Stimulated activated CD4-positive, alpha-beta T cell treated with anti-CD3 and anti-CD28 coated beads, Interleukin-12 subunit alpha, Interleukin-12 subunit beta, amount 100 ng/mL, for 48 hours (primary cell): ENCODE measurements around the gene AHDC1.
"Not testable (repeated sequence)": the region's sequence is repeated elsewhere in the genome, so short reads cannot be mapped to it uniquely, and the experiment has no call there.

Experiments used
- DNase-seq, 3 donors: peaks; one replicate each; pipeline ENCODE4 v3.0.0-alpha.2; 2020; ENCODE audit warnings: low read depth in 2 of 3, low spot score in 1 of 3

Gene AHDC1

GRCh38 chr1:27603681-27604578 is at the start of gene AHDC1:
AHDC1 (minus strand) TSS chr1:27604144; CDS start chr1:27552115, 52,029 bp downstream.
- DNase-seq: peak; percentile 78 to 90 (median 81)

- DNase-seq: no peak
These were observed 48.3 kb upstream of the AHDC1 start for GRCh38 chr1:27652111-27652864.

GRCh38 chr1:27650539-27651175 is 46.7 kb upstream of the AHDC1 start:
- DNase-seq: no peak

DNA sequence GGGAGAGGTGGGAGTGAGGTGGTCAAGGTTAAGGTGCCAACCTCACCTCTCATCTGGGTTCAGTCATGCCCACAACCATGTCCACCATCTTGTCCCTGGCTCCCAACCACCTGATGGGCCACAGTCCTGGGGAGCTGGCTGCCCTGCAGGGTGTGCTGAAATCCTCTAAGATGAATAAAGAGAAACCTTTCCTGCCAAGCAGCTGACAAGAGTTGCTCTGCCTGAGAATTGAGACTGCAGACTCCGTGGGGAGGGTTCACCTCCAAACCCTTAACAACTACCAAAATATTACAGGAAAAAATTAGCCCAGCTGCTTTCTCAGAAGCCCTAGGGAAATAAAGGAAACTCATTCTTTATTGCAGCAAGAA is 46.2 kb upstream of the AHDC1 start:
- no peak for DNase-seq

- no peak for DNase-seq
These were observed 45.3 kb upstream of the AHDC1 start for GRCh38 chr1:27649306-27649635.

GRCh38 chr1:27648602-27649305 is 44.8 kb upstream of the AHDC1 start:
- no peak for DNase-seq

DNA sequence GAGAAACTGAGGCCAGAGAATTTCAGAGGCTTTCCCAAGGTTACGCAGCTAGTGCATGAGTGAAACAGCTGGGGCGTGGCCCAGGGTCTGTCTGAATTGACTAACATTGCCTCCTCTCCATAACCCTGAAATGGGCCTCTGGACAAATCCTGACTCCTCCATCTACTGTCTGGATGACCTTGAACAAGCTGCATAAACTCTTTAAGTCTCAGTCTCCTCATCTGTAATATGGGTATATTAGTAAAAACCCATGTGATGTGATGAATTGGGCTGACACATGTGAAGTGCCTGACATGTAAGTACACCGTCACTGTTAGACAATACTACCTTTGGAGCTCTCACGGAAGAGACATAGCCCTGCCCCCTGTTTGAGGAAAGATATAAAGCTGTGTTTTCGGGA is 43.4 kb upstream of the AHDC1 start:
- DNase-seq: no peak

DNA sequence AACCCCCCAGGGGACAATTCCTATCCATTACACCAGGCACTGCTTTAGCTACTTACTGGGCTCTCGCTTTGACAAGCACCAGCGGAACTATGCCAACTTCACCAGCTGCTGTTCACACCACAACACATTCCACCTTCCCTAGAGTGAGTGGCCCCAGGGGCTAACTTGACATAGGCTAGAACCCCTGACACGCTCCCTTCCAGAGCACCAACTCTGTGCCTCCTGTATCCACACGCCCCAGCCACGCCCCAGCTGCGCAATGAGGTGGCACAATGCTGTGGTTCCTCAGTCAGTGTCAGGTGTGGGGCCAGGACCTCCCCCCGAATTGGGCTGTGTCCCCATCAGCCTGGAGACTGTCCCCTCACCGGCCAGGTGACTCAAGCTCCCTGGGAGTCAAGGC is 42.7 kb upstream of the AHDC1 start:
- DNase-seq: no peak

DNA sequence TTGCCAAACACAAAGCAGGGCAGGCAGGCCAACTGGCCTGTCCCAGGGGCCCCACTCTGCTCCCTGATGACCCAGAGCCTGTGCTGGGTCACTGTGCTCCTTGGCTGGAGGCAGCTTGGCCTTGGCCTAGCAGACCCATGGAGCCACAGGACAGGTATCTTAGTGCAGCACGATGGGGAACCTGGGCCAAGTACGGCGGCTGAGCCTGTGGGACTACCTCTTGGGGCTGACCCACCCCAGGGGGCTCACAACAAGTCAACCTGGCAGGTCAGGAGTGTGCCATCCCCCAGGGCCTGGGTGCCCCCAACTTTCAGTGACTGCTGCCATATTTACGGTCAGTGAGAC is 41.1 kb upstream of the AHDC1 start:
- DNase-seq: no peak

DNA sequence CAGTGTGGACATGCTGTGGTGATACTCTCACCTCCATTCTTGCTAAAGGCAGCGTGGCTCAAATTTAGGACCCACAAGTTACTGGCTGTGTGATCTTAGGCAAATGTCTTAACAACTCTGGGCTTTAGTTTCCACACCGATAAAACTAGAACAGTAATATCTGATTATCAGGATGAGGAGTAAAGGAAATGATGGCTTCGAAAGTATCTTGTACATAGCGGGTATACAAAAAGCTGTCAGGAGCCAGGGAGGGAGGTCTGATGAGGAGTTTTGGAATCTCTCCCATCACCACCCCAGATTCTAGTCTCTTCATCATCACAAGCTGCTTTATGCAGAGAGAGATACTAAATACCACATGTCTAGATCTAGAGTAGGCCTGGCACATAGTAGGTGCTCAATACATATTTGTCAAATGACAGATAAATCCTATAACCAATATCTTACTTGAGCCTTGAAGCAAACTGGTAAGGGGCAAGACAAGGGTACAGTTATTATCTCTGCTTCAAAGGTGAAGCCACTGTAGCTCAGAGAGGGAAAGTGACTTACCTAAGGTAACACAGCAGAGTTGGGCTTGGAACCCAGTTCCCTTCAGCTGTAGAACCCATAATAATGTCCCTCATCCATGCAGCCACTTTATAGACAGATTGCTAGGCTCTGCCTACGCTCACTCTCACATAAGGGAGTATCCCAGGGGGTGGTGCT is 40.6 kb upstream of the AHDC1 start:
- DNase-seq: no peak

DNA sequence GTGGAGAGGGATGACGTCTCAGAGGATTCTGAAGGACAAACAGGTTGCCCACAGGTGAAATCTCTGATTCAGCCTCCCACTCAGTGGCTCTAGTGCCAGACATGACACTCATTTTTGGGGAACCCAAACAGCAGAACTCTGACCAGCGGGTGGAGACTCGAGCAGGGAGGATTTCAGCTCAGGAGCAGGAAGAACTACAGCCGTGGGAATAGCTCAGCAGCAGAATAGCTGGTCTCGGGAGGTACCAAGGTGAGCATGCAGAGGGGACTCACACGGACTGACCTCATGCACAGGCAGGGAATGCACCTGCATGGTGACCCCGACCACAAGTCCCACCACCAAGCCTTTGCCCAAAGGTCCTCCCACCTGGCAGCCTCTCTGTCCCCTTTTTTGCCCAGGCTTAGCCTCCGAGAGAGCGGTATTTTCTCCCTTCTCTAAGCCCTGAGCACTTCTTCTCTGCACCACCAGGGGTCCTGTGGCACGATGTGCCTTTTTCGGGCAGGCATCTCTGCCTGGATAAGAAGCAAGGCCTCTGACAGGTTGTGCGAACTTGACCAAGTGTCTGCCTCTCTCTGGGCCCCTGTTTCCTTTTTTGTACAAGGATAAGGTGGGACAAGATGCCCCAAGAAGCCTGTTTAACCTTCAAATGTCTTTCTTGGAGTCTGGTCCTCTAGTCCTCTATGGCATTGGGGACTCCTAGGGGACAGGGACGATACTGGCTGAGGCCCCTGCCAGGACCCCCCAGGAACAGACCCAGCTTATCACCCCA is 39.8 kb upstream of the AHDC1 start:
- DNase-seq: peak in 2 of 3 donors; percentile 48 to 68

DNA sequence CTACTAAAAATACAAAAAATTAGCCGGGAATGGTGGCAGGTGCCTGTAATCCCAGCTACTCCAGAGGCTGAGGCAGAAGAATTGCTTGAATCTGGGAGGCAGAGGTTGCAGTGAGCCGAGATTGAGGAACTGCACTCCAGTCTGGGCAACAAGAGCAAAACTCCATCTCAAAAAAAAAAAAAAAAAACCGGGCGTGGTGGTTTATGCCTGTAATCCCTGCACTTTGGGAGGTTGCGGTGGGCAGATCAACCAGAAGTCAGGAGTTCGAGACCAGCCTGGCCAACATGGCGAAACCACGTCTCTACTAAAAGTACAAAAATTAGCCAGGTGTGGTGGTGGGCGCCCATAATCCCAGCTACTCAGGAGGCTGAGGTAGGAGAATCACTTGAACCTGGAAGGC is 36.6 kb upstream of the AHDC1 start:
- DNase-seq: not testable (repeated sequence)

DNA sequence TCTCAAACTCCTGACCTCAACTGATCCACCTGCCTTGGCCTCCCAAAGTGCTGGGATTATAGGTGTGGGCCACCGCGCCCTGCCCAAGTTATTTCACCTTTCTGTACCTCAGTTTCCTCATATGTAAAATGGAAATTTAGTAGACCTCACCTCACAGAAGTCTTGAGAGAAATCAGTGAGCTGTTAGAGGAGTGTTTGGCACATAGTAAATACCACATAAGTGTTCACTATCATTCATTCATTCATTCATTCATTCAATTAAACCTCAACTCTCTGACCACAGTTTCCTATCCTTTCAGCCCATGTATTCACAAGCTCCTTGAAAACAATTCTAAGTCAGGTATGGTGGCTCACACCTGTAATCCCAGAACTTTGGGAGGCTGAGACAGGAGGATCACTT is 34.9 kb upstream of the AHDC1 start:
- DNase-seq: no peak

DNA sequence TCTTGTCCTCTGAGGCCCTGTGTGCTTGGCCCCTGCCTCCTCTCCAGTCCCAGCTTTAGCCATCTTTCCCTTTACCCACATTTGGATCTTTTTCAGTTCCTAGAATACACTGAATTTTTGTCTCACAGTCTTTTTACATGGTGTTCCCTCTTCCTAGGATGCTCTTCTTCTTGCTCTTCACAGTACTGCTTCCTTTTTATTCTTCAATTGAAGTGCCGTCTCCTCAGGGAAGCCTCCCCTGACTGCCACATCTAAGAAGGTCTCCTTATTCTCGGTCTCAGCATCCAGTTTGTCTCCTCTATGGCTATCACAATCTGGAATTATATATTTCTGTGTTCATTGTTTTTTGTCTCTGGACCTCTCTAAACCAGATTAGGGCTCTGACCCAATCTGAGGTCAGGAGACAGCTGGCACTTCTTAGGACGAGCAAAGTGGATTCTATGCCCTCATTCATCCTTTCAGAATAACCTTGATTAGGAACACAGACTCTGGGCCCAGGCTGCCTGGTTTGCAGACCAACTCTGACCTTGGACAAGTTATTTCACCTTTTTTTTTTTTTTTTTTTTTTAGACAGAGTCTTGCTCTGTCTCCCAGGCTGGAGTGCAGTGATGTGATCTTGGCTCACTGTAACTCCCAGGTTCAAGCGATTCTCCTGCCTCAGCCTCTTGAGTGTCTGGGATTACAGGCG is 34.2 kb upstream of the AHDC1 start:
- DNase-seq: no peak

DNA sequence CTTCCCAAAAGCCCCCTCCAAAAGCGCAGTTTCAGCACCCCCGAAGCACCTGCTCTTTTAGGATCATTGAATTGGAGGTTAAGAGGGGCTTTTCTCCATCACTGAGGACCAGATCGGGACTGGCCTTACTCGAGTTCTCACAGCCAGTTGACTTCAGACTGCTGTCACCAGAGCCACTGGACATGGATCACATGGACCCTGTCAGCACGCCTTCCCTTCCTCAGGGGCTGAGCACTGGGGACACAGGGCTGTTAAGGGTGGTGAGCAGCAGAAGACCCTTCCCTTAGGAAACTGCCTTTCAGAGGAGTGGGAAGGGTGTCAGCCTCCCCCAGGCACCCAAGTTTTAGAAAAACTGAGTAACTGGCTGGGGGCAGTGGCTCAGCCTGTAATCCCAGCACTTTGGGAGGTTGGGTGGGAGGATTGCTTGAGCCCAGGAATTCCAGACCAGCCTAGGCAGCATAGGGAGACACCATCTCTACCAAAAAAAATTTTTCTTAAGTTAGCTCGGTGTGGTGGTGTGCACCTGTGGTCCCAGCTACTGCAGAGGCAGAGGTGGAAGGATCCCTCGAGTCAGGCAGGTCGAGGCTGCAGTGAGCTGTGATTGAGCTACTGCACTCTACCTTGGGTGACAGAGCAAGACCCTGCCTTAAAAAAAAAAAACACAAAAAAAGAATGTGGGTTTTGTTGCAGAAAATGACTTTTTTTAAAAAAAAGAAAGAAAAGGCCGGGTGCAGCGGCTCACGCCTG is 31.6 kb upstream of the AHDC1 start:
- DNase-seq: no peak

DNA sequence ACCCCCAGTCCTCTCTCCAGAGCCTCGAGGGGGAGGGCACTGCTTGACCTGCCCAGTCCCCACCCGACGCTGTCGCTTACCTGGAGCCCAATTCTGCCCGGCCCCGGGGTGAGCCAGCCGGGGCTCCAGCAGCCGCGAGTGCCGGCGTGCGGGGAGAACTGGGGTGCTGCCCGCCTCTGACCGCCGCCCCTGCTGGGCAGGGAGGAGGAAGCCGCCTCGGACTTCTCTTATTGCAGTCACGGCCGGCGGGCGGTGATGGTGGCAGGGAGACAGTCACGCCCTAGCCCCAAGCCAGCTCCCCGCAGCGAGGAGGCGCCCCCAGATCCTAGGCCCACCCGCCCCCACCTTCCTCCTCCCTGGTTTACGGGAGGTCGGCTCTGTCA is 31.0 kb upstream of the AHDC1 start, which contains the start of gene FGR:
FGR (minus strand) TSS at position 201 of the 383 bp plus-strand sequence. CDS start 11,269 bp downstream, outside the sequence.
- DNase-seq: no peak

DNA sequence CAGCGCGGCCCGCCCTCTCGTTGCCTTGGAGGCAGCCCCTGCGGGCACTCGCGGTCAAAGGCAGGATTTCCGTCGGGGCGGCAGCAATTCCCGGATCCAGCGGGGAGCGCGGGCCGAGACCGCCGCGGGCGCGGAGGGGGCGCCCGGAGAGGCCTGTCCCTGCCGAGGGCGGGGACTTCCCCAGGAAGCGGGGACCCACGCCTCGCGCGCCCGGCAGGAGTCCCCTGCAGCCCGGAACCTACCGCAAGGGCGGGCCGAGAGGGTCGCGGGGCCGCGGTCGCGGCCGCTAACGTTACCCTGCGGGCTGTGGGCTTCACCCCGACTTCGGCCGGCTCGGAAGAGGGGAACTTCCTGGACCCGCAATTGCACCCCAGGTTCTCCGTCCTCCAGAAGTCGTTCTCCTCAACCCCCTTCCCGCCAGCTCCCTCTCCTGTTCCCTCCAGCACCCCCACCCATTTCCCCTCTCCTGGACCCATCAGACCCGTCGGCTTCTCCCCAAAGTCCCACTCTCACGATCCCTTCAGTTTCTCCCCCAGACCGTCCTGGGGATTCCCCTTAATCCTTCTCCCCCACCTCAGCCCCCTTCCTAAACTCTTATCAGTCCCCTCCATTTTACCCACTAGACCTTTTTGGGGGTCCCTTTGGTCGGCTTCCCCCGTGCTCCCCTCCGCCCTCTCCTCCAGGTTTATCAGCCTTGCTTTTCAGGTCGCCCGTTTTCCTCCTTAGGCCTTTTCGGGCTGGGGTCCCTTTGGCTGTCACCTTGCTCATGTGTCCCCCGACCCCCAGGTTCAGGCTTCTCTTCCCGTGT is 30.4 kb upstream of the AHDC1 start:
- no peak for DNase-seq

DNA sequence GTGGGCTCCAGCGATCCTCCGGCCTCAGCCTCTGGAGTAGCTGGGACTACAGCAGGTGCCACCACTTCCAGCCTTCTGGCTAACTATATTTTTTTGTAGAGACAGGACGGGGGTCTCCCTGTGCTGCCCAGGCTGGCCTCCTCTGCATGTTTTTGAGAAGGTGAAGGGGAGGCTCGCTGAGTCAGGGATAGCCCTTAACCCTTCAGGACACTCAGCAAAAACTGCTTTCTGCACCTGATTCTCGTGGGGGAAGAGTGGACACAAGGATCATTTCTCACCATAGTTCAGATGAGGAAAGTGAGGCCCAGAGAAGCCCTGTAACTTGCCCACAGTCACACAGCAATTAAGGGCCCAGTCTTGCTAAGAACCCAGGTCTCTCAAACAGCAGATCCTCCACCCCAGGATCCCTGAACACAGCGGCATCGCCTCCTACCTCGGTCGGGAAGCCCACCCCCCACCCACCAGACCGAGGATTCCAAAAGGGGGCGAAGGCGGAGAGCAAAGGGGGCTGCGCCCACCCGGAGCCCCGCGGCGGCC is 29.8 kb upstream of the AHDC1 start:
- no peak for DNase-seq
